Adrenal gland (tissue), 19 donors: ENCODE data around the gene CCT2. TPM values are rescaled to one million over a fixed set of nuclear protein-coding genes. Genes with fewer than 3 reads are reported as not detected.

Experiments
- DNase-seq, 7 donors: peaks; one replicate each; pipeline ENCODE4 v3.0.0-alpha.2; 2019 to 2020
- H3K27ac ChIP-seq, 5 donors: fragments of 200-600 bp; sonication (generic) in 4 of 5; 1 replicate in 3 of 5; 2 replicates in 2 of 5; pipeline versions ENCODE4 v1.5.1 to v1.8.0; 2016 to 2020; ENCODE audit warnings: mild to moderate bottlenecking in 1 of 5
- H3K27me3 ChIP-seq: fragments of 200-600 bp; 2 replicates; pipeline ENCODE4 v1.8.0; 2021
- H3K36me3 ChIP-seq, 2 donors: fragments of 200-600 bp; replicated peaks in 1 of 2; 1 replicate in 1 of 2; 2 replicates in 1 of 2; pipeline versions ENCODE4 v1.5.1 to v1.8.0; 2018 to 2022
- H3K4me1 ChIP-seq, 2 donors: fragments of 200-600 bp; replicated peaks in 1 of 2; 1 replicate in 1 of 2; 2 replicates in 1 of 2; pipeline versions ENCODE4 v1.5.1 to v1.8.0; 2018 to 2021
- H3K4me3 ChIP-seq, 4 donors: fragments of 200-600 bp; sonication (generic) in 3 of 4; one replicate each; pipeline ENCODE4 v1.5.1; 2016 to 2018
- H3K9me3 ChIP-seq, 3 donors: fragments of 200-600 bp; sonication (generic) in 1 of 3; replicated peaks in 1 of 3; 1 replicate in 2 of 3; 2 replicates in 1 of 3; pipeline versions ENCODE4 v1.5.1 to v1.8.0; 2016 to 2021
- POLR2A ChIP-seq, 2 donors: fragments of 450-650 bp; IDR thresholded peaks; one replicate each; pipeline ENCODE4 v1.6.1; 2017; ENCODE audit warnings: antibody characterized with exemption in 2 of 2, mild to moderate bottlenecking in 2 of 2, moderate library complexity in 1 of 2
- WGBS, 4 donors: extraction: QIAGEN DNeasy Blood & Tissue Kit in 2 of 4; methylation state at CpG; one replicate each; pipeline versions ENCODE4 v1.1.5 to v1.1.7; 2013 to 2017; 5-methylcytosine and 5-hydroxymethylcytosine counted together
- intact Hi-C, 2 donors: fragments of 100-400 bp; cut with DNase I; formaldehyde crosslinking; loops; one replicate each; pipeline versions ENCODE4 v1.14.1 to v1.15.0; 2022 to 2023
- long read RNA-seq, 10 donors: library from polyadenylated mRNA in 3 of 10; unstranded in 2 of 10; stranded (forward) in 1 of 10; transcript quantifications; one replicate each; pipeline ENCODE4 v2.0.0 and lab custom pipeline, GENCODE V29; 2021 to 2026
- polyA plus RNA-seq, 3 donors: library from polyadenylated mRNA; stranded (reverse); fragments of 200-250 nt in 2 of 3; fragments of 350-450 nt in 1 of 3; fragmentation: Illumina TruSeq in 1 of 3; extraction: RNeasy Lipid Tissue Mini Kit (QIAGEN cat#74804) in 1 of 3; gene quantifications; one replicate each; pipeline ENCODE4 v1.2.3, GENCODE V29; 2013 to 2014
- total RNA-seq, 9 donors: library from RNA; depleted of rRNA in 4 of 9; stranded (reverse); fragments of >200 nt in 4 of 9; fragments of 120-200 nt in 1 of 9; fragmentation: NEBNext Ultra II Directional in 1 of 9; extraction: Animal tissue kit (Norgen Biotek cat#: 25700) in 1 of 9; gene quantifications; one replicate each; pipeline versions ENCODE4 v1.1.0 to v1.2.4, GENCODE V29; 2013 to 2023
- TF ChIP-seq, protein P1 (sequence below), 6 experiments: fragments of 450-650 bp in 4 of 6; fragments of 200-600 bp in 2 of 6; sonication (generic) in 1 of 6; IDR thresholded peaks; 1 replicate in 5 of 6; 2 replicates in 1 of 6; pipeline versions ENCODE4 v1.5.1 to v1.8.0; 2016 to 2021; ENCODE audit warnings: antibody characterized with exemption in 6 of 6, mild to moderate bottlenecking in 2 of 6, moderate library complexity in 1 of 6
- donor health status: healthy with polysubstance abuse.
- donor health status: Bipolar disorder and iron deficiency.
- donor health status: DM: yes; HTN: yes; CAD: no.
- donor health status: DM: no; HTN: no; CAD: no.
- donor health status: DM: no; HTN: no; CAD: no.
- donor health status: DM: yes; HTN: yes; CAD: no.

The CCT2 gene
- total RNA-seq (100 to 1,000 TPM in 8 of 9 donors, 10 to 100 TPM in 1; 88.2 to 290 (median 119) TPM), polyA plus RNA-seq (100 to 1,000 TPM in 2 of 3 donors, 10 to 100 TPM in 1; 83.5 to 233 (median 102) TPM)
- long read RNA-seq, donor 1, transcript CCT2-201 (16 exons, 2,041 nt): major isoform, 75 of 203 reads
- long read RNA-seq, donor 1, transcript CCT2-211 (2 exons, 567 nt): minor isoform, 18 of 203 reads
- long read RNA-seq, donor 1, partial matches to known transcripts: 102 of 203 reads
- long read RNA-seq, donor 1, other reads (novel, unspliced or antisense): 0 of 203 reads
- long read RNA-seq, donor 2, transcript CCT2-201 (16 exons, 2,041 nt): major isoform, 38 of 124 reads
- long read RNA-seq, donor 2, transcript CCT2-211 (2 exons, 567 nt): minor isoform, 11 of 124 reads
- long read RNA-seq, donor 2, partial matches to known transcripts: 64 of 124 reads
- long read RNA-seq, donor 2, other reads (novel, unspliced or antisense): 0 of 124 reads
- long read RNA-seq, donor 3, transcript CCT2-201 (16 exons, 2,041 nt): major isoform, 30 of 100 reads
- long read RNA-seq, donor 3, transcript CCT2-211 (2 exons, 567 nt): minor isoform, 9 of 100 reads
- long read RNA-seq, donor 3, partial matches to known transcripts: 51 of 100 reads
- long read RNA-seq, donor 3, other reads (novel, unspliced or antisense): 0 of 100 reads
- long read RNA-seq, donor 4, transcript CCT2-201 (16 exons, 2,041 nt): major isoform, 32 of 59 reads
- long read RNA-seq, donor 4, partial matches to known transcripts: 21 of 59 reads
- long read RNA-seq, donor 4, other reads (novel, unspliced or antisense): 6 of 59 reads
- long read RNA-seq, donor 5, transcript CCT2-201 (16 exons, 2,041 nt): major isoform, 159 of 172 reads
- long read RNA-seq, donor 5, partial matches to known transcripts: 1 of 172 reads
- long read RNA-seq, donor 5, other reads (novel, unspliced or antisense): 7 of 172 reads
- long read RNA-seq, donor 6, transcript CCT2-201 (16 exons, 2,041 nt): major isoform, 20 of 34 reads
- long read RNA-seq, donor 6, partial matches to known transcripts: 14 of 34 reads
- long read RNA-seq, donor 6, other reads (novel, unspliced or antisense): 0 of 34 reads
- long read RNA-seq, donor 7, transcript CCT2-211 (2 exons, 567 nt): minor isoform, 8 of 79 reads
- long read RNA-seq, donor 7, transcript CCT2-201 (16 exons, 2,041 nt): major isoform, 17 of 79 reads
- long read RNA-seq, donor 7, partial matches to known transcripts: 47 of 79 reads
- long read RNA-seq, donor 7, other reads (novel, unspliced or antisense): 0 of 79 reads
- long read RNA-seq, donor 8, transcript CCT2-201 (16 exons, 2,041 nt): major isoform, 41 of 125 reads
- long read RNA-seq, donor 8, transcript CCT2-211 (2 exons, 567 nt): minor isoform, 8 of 125 reads
- long read RNA-seq, donor 8, partial matches to known transcripts: 74 of 125 reads
- long read RNA-seq, donor 8, other reads (novel, unspliced or antisense): 0 of 125 reads
- long read RNA-seq, donor 9, transcript CCT2-211 (2 exons, 567 nt): major isoform, 23 of 123 reads
- long read RNA-seq, donor 9, transcript CCT2-201 (16 exons, 2,041 nt): minor isoform, 21 of 123 reads
- long read RNA-seq, donor 9, partial matches to known transcripts: 71 of 123 reads
- long read RNA-seq, donor 9, other reads (novel, unspliced or antisense): 0 of 123 reads
- long read RNA-seq, donor 10, transcript CCT2-201 (16 exons, 2,041 nt): major isoform, 9 of 47 reads
- long read RNA-seq, donor 10, partial matches to known transcripts: 33 of 47 reads
- long read RNA-seq, donor 10, other reads (novel, unspliced or antisense): 0 of 47 reads

DNA sequence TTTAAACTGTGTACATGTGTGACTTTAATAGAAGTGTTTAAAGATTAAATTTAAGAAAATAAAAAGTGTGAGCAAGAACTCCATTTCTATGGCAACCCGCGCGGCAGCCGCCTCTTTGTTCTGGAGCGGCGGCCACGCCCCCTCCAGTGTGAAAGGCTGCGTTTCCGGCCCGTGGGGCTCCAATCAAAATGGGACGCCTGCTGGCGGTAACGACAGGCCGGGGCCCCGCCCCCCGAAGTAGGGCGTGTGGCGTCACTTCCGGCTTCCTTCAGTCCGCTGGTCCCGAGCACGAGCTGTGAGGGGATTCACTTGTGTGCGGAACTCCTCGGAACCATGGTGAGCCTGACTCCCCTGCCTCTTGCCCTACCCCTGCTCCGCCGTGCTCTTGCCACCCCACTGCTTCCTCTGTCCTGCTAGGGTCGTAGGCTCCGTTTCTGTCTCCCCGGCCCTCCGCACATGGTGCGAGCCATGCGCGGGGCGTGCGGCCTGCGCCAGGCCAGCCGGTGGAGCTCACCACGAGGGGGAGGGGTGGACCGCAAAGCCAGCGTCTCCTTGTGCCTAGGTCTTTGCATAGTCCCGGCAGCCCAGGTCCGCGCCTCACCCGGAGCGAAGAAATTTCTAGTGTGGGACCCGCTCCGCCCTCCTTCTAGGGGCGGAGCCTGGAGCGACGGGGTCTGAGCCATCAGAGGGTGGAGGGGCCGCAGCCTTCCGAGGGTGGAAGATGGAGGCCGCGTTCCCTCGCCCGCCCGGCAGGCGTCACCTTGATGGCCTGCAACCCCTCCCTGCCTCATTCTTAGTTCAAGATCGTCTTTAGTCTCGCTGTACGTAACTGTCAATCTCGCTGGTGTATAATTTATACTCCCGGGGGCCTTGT is at the start of gene CCT2:
Gene CCT2, plus strand, starts transcription at position 271 of the 874 bp plus-strand sequence. Its CDS starts 63 bp downstream, at position 334.
- peak; percentile 96 to 99 (median 97) for DNase-seq
- intact Hi-C loops: no loop called here
- 0 to 1% (median 0%) methylated on average over 22 to 63 of the region's 63 CpGs for WGBS, 4 donors

DNA sequence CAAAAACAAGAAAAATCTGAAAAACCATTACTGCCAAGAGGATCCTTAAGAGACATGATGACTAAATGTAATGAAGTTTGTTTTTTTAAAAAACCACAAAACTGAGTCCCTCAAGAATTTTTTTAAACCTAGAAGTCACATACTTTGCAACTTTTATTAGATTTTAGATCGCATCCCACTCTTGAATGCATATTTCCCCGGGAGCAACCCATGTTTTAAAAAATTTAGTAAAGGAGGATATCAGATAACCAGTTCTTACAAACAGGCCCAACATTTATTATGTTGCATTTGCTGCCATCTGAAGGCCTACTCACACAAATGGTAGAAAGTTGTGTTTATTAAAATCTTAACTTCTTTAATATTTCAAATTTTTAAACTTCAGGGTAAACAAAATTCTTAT is 44.3 kb upstream of the CCT2 start:
- Histone ChIP-seq H3K9me3 (peaks cover 0 to 5% (median 0%) of the 10 kb centered on the region in 3 donors), H3K36me3 (no peaks in the 10 kb centered on the region), H3K27ac (no peak overlapping the region), H3K27me3 (no peaks in the 10 kb centered on the region), H3K4me1 (no peaks in the 10 kb centered on the region), H3K4me3 (no peak overlapping the region)
- TF ChIP-seq POLR2A (IDR thresholded peaks at IDR 0.05): no peak
- TF ChIP-seq, protein P1, sequence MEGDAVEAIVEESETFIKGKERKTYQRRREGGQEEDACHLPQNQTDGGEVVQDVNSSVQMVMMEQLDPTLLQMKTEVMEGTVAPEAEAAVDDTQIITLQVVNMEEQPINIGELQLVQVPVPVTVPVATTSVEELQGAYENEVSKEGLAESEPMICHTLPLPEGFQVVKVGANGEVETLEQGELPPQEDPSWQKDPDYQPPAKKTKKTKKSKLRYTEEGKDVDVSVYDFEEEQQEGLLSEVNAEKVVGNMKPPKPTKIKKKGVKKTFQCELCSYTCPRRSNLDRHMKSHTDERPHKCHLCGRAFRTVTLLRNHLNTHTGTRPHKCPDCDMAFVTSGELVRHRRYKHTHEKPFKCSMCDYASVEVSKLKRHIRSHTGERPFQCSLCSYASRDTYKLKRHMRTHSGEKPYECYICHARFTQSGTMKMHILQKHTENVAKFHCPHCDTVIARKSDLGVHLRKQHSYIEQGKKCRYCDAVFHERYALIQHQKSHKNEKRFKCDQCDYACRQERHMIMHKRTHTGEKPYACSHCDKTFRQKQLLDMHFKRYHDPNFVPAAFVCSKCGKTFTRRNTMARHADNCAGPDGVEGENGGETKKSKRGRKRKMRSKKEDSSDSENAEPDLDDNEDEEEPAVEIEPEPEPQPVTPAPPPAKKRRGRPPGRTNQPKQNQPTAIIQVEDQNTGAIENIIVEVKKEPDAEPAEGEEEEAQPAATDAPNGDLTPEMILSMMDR (IDR thresholded peaks at IDR 0.05): no peak
- DNase-seq: no peak
- WGBS, 4 donors: 77 to 88% (median 82%) methylated on average over 2 of the region's 2 CpGs
- intact Hi-C loops: no loop called here

More for the DNA sequence above, at the start of gene CCT2:
- Histone ChIP-seq H3K27ac (peak within 1 kb of the TSS; percentile 28 to 94 (median 85)), H3K27me3 (no peaks in the 10 kb centered on the region), H3K36me3 (peaks cover 0 to 39% of the 10 kb centered on the region in 2 donors), H3K9me3 (no peaks in the 10 kb centered on the region), H3K4me3 (peak within 1 kb of the TSS; percentile 80 to 99 (median 84)), H3K4me1 (peaks cover 0 to 9% of the 10 kb centered on the region in 2 donors)
- TF ChIP-seq, protein P1 (IDR thresholded peaks at IDR 0.05): peak in 5 of 6 experiments; percentile 10 to 52 (median 36)
- peak; percentile 50 to 75 for TF ChIP-seq POLR2A (IDR thresholded peaks at IDR 0.05)

DNA sequence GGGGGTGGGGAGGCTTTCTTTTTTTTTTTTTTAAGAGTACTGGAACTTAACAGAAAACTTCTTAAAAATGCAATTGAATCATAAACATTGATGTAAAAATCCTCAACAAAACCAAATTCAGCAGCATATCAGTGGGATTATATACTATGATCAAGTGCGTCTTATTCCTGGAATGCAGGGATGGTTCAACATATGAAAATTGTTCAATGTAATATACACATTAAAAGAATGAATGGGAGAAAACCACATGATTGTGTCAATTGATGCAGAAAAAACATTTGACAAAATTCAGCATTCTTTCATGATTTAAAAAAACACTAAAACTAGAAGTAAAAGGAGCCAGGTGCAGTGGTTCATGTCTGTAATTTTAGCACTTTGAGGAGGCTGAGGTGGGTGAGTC is 41.2 kb upstream of the CCT2 start:
- H3K4me1 ChIP-seq: no peaks in the 10 kb centered on the region
- TF ChIP-seq, protein P1 (IDR thresholded peaks at IDR 0.05): no peak
- TF ChIP-seq POLR2A (IDR thresholded peaks at IDR 0.05): no peak
- H3K9me3 ChIP-seq: peaks cover 0 to 5% (median 0%) of the 10 kb centered on the region in 3 donors
- no peak overlapping the region for H3K27ac ChIP-seq
- 97 to 100% (median 99%) methylated on average over 1 of the region's 1 CpG for WGBS, 4 donors
- DNase-seq: no peak
- H3K4me3 ChIP-seq: no peak overlapping the region
- H3K27me3 ChIP-seq: no peaks in the 10 kb centered on the region
- intact Hi-C loops: no loop called here
- no peaks in the 10 kb centered on the region for H3K36me3 ChIP-seq
